GM21390 (cell line): Measurements from ENCODE around the gene PPP1R1C.

ENCODE experiments used
- ATAC-seq: cut with Tn5 transposase; IDR thresholded peaks from one replicate; pipeline ENCODE4 v1.9.1; 2021; ENCODE audit not compliant: unreplicated experiment

PPP1R1C gene

GRCh38 chr2:182103526-182103925 lies 117.9 kb downstream of the PPP1R1C start:
- no peak for ATAC-seq

- no peak for ATAC-seq
These were observed 124.7 kb downstream of the PPP1R1C start for GRCh38 chr2:182110347-182110746.

GRCh38 chr2:182113334-182113733 lies 127.7 kb downstream of the PPP1R1C start:
- ATAC-seq: no peak

- no peak for ATAC-seq
These were observed 129.6 kb downstream of the PPP1R1C start for GRCh38 chr2:182115258-182115657.

GRCh38 chr2:182116774-182117173 lies 131.1 kb downstream of the PPP1R1C start:
- ATAC-seq: no peak

GRCh38 chr2:182117196-182117595 lies 131.5 kb downstream of the PPP1R1C start:
- no peak for ATAC-seq

GRCh38 chr2:182128821-182129707 lies 143.4 kb downstream of the PPP1R1C start:
- ATAC-seq: no peak

- ATAC-seq: no peak
These were observed 147.0 kb downstream of the PPP1R1C start for GRCh38 chr2:182132605-182133004.

GRCh38 chr2:182133195-182133891 lies 147.7 kb downstream of the PPP1R1C start:
- ATAC-seq: no peak

GRCh38 chr2:182134201-182134600 lies 148.5 kb downstream of the PPP1R1C start:
- ATAC-seq: no peak

GRCh38 chr2:182142062-182142461 lies 156.4 kb downstream of the PPP1R1C start:
- no peak for ATAC-seq

GRCh38 chr2:182144041-182144775 lies 158.6 kb downstream of the PPP1R1C start:
- ATAC-seq: no peak

- no peak for ATAC-seq
These were observed 159.1 kb downstream of the PPP1R1C start for GRCh38 chr2:182144776-182145165.

GRCh38 chr2:182148344-182148743 lies 162.7 kb downstream of the PPP1R1C start:
- ATAC-seq: no peak

GRCh38 chr2:182163878-182164277 lies 178.2 kb downstream of the PPP1R1C start:
- ATAC-seq: no peak

- ATAC-seq: no peak
These were observed 179.0 kb downstream of the PPP1R1C start for GRCh38 chr2:182164686-182165085.

- ATAC-seq: no peak
These were observed 179.5 kb downstream of the PPP1R1C start for GRCh38 chr2:182165202-182165601.

- ATAC-seq: no peak
These were observed 180.8 kb downstream of the PPP1R1C start for GRCh38 chr2:182166406-182166805.

- ATAC-seq: no peak
These were observed 181.2 kb downstream of the PPP1R1C start for GRCh38 chr2:182166841-182167240.
